ENCODE data around the gene SPRED1. TPM values are rescaled to one million over a fixed set of nuclear protein-coding genes. Genes with fewer than 3 reads are reported as not detected.

SPRED1 gene
- total RNA-seq, 1 experiment from 2014 or later: 29.6 TPM

DNA sequence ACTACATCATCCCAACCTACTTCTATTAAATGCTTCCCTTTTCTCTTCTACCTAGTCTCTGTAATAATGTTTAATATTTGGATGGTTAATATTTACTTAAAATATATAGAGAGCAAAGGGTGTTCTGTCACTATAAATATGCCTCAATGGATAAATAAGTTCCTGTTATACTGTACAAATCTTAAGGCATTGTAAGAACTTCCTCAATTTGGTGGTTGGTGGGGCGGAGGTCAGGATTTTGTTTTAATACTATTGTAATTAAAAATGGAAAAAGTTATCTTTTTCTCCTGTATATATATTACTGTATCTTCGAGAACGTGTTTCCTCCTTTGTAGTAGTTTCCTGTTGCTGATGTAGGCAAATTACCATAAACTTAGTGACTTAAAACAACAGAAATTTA, 41.5 kb downstream of the SPRED1 start:
- no peaks in the 10 kb centered on the region for H3K27me3 ChIP-seq (ENCODE audit: control insufficient read depth, insufficient read depth, low read length)
- TF ChIP-seq TCF7L2 (IDR thresholded peaks at IDR 0.05; ENCODE audit: low read depth, low read length): no peak
- TF ChIP-seq SIN3A (IDR thresholded peaks at IDR 0.05; ENCODE audit: borderline replicate concordance, insufficient read depth, low read depth, low read length): no peak
- H3K9me3 ChIP-seq (ENCODE audit: control insufficient read depth, insufficient read depth, low read depth, low read length): no peaks in the 10 kb centered on the region; the same call in 1 of the 2 replicates
- H3K4me1 ChIP-seq (ENCODE audit: control insufficient read depth, insufficient read depth, low read length): no peaks in the 10 kb centered on the region
- in situ Hi-C loops (cut with HindIII; ENCODE audit: low pct_unique_long_range_greater_than_20kb, low sequenced_read_pairs) (no loop called here), intact Hi-C loops (cut with micrococcal nuclease; ENCODE audit: unreplicated experiment) (no loop called here)
- BruUV-seq (replicated peaks): no TSS peak
- ATAC-seq (no peak), DNase-seq (ENCODE audit: low read depth, low spot score) (no peak)
- no peak overlapping the region for H3K4me3 ChIP-seq (ENCODE audit: low read depth in 2 of 2, low read length in 2 of 2)
- no peaks in the 10 kb centered on the region; the same call in 1 of the 2 replicates for H3K36me3 ChIP-seq (ENCODE audit: control insufficient read depth, insufficient read depth, low read length)
- ChIA-PET POLR2A (no interaction called here), CTCF (no interaction called here)
- no peak overlapping the region for H3K27ac ChIP-seq (ENCODE audit: low read length)

DNA sequence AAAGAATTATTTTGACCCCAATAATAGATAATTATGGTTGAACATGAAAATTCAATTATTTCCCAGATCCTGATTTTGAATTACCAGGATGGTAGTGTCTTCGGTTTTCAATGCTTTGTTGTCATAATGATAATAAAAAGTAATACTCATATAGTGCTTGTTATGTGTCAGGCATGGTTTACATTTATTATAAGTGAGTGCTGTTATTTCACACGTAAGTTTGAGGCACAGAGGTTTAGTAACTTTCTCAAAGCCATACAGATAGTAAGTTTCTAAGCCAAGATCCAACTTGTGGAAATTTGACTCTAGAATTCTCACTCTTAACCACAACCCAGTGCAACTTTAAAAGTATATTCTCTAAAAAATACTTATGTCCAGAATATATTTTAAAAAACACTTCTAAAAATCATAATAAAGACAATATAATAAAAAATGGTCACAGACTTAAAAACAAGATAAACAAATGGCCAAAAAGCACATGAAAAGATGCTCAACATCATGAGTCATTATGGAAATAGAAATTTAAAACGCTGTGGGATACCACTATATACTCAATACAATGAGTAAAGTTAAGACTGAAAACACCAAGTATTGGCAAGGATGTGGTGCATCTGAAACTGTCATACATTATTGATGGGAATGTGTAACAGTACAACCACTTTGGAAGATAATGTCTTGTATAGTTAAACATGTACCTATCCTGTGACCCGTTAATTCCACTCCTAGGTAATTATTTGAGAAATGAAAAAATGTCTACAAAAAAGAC, 45.2 kb downstream of the SPRED1 start:
- Histone ChIP-seq H3K27ac (ENCODE audit: low read length) (no peak overlapping the region), H3K27me3 (ENCODE audit: control insufficient read depth, insufficient read depth, low read length) (no peaks in the 10 kb centered on the region), H3K36me3 (ENCODE audit: control insufficient read depth, insufficient read depth, low read length) (peaks cover 7% of the 10 kb centered on the region), H3K9me3 (ENCODE audit: control insufficient read depth, insufficient read depth, low read depth, low read length) (no peaks in the 10 kb centered on the region), H3K4me1 (ENCODE audit: control insufficient read depth, insufficient read depth, low read length) (no peaks in the 10 kb centered on the region), H3K4me3 (ENCODE audit: low read depth in 2 of 2, low read length in 2 of 2) (no peak overlapping the region)
- intact Hi-C loops (cut with micrococcal nuclease; ENCODE audit: unreplicated experiment): no loop called here
- in situ Hi-C loops (cut with HindIII; ENCODE audit: low pct_unique_long_range_greater_than_20kb, low sequenced_read_pairs): no loop called here
- ATAC-seq: no peak
- BruUV-seq (replicated peaks): no TSS peak
- POLR2A ChIA-PET: no interaction called here
- CTCF ChIA-PET: no interaction called here
- DNase-seq (ENCODE audit: low read depth, low spot score): no peak
- TF ChIP-seq, protein P1, sequence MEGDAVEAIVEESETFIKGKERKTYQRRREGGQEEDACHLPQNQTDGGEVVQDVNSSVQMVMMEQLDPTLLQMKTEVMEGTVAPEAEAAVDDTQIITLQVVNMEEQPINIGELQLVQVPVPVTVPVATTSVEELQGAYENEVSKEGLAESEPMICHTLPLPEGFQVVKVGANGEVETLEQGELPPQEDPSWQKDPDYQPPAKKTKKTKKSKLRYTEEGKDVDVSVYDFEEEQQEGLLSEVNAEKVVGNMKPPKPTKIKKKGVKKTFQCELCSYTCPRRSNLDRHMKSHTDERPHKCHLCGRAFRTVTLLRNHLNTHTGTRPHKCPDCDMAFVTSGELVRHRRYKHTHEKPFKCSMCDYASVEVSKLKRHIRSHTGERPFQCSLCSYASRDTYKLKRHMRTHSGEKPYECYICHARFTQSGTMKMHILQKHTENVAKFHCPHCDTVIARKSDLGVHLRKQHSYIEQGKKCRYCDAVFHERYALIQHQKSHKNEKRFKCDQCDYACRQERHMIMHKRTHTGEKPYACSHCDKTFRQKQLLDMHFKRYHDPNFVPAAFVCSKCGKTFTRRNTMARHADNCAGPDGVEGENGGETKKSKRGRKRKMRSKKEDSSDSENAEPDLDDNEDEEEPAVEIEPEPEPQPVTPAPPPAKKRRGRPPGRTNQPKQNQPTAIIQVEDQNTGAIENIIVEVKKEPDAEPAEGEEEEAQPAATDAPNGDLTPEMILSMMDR (IDR thresholded peaks at IDR 0.05): no peak
- TF ChIP-seq TCF7L2 (IDR thresholded peaks at IDR 0.05; ENCODE audit: low read depth, low read length): no peak
- TF ChIP-seq, protein P2, sequence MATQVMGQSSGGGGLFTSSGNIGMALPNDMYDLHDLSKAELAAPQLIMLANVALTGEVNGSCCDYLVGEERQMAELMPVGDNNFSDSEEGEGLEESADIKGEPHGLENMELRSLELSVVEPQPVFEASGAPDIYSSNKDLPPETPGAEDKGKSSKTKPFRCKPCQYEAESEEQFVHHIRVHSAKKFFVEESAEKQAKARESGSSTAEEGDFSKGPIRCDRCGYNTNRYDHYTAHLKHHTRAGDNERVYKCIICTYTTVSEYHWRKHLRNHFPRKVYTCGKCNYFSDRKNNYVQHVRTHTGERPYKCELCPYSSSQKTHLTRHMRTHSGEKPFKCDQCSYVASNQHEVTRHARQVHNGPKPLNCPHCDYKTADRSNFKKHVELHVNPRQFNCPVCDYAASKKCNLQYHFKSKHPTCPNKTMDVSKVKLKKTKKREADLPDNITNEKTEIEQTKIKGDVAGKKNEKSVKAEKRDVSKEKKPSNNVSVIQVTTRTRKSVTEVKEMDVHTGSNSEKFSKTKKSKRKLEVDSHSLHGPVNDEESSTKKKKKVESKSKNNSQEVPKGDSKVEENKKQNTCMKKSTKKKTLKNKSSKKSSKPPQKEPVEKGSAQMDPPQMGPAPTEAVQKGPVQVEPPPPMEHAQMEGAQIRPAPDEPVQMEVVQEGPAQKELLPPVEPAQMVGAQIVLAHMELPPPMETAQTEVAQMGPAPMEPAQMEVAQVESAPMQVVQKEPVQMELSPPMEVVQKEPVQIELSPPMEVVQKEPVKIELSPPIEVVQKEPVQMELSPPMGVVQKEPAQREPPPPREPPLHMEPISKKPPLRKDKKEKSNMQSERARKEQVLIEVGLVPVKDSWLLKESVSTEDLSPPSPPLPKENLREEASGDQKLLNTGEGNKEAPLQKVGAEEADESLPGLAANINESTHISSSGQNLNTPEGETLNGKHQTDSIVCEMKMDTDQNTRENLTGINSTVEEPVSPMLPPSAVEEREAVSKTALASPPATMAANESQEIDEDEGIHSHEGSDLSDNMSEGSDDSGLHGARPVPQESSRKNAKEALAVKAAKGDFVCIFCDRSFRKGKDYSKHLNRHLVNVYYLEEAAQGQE (IDR thresholded peaks at IDR 0.05; ENCODE audit: insufficient read depth in 1 of 2, low read depth in 2 of 2, low read length in 1 of 2): no peak

DNA sequence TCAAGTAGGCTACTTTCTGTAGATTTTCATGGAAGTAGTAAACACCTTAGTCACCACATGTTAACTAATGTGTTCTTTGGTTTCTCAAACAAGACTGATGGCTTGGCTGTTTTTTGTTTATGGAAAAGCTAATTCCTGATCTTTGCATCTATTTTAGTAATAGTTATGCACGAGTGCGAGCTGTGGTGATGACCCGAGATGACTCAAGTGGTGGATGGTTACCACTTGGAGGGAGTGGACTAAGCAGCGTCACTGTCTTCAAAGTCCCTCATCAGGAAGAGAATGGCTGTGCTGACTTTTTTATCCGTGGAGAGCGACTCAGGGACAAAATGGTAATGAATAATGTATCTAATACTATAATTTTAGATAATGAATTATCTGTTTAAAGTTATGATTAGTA, 46.6 kb downstream of the SPRED1 start:
- Histone ChIP-seq H3K36me3 (ENCODE audit: control insufficient read depth, insufficient read depth, low read length) (peaks cover 7% of the 10 kb centered on the region), H3K4me3 (ENCODE audit: low read depth in 2 of 2, low read length in 2 of 2) (no peak overlapping the region), H3K9me3 (ENCODE audit: control insufficient read depth, insufficient read depth, low read depth, low read length) (no peaks in the 10 kb centered on the region), H3K4me1 (ENCODE audit: control insufficient read depth, insufficient read depth, low read length) (no peaks in the 10 kb centered on the region), H3K27me3 (ENCODE audit: control insufficient read depth, insufficient read depth, low read length) (no peaks in the 10 kb centered on the region), H3K27ac (ENCODE audit: low read length) (no peak overlapping the region)
- TF ChIP-seq SIN3A (IDR thresholded peaks at IDR 0.05; ENCODE audit: borderline replicate concordance, insufficient read depth, low read depth, low read length): no peak
- TF ChIP-seq, protein P1 (IDR thresholded peaks at IDR 0.05): no peak
- TF ChIP-seq, protein P2 (IDR thresholded peaks at IDR 0.05; ENCODE audit: insufficient read depth in 1 of 2, low read depth in 2 of 2, low read length in 1 of 2): no peak
- TF ChIP-seq POLR2AphosphoS5 (IDR thresholded peaks at IDR 0.05; ENCODE audit: low read depth, low read length): no peak
- no peak for TF ChIP-seq TCF7L2 (IDR thresholded peaks at IDR 0.05; ENCODE audit: low read depth, low read length)
- DNase-seq (ENCODE audit: low read depth, low spot score): no peak
- no TSS peak for BruUV-seq (replicated peaks)
- in situ Hi-C loops (cut with HindIII; ENCODE audit: low pct_unique_long_range_greater_than_20kb, low sequenced_read_pairs) (no loop called here), intact Hi-C loops (cut with micrococcal nuclease; ENCODE audit: unreplicated experiment) (no loop called here)
- ChIA-PET POLR2A (no interaction called here), CTCF (no interaction called here)
- ATAC-seq: no peak

All from Panc1 (cell line).